Loucy (cell line): ENCODE measurements around the gene CIART.
A peak's percentile ranks its signal among the peaks of the same experiment; 100 is the strongest.

Experiments used
- H2AFZ ChIP-seq: fragments of 200-600 bp; sonication (generic); 2 replicates; pipeline ENCODE4 v1.6.0; 2016; ENCODE audit warnings: antibody characterized with exemption, mild to moderate bottlenecking, low read length, moderate library complexity
- H3F3A ChIP-seq: fragments of 200-600 bp; 2 replicates; pipeline ENCODE4 v1.6.0; 2016; ENCODE audit warnings: antibody characterized with exemption, low read depth, mild to moderate bottlenecking
- H3K27me3 ChIP-seq: fragments of 200-600 bp; sonication (generic); 2 replicates; pipeline ENCODE4 v1.6.1; 2014; ENCODE audit warnings: low read length, mild to moderate bottlenecking; ENCODE audit not compliant: insufficient read depth, poor library complexity, severe bottlenecking
- H3K36me3 ChIP-seq: fragments of 200-600 bp; sonication (generic); 2 replicates; pipeline ENCODE4 v1.6.1; 2016; ENCODE audit warnings: low read length; ENCODE audit not compliant: insufficient read depth
- H3K4me1 ChIP-seq: fragments of 200-600 bp; sonication (generic); 2 replicates; pipeline ENCODE4 v1.5.1; 2014; ENCODE audit warnings: low read length, mild to moderate bottlenecking; ENCODE audit not compliant: insufficient read depth, poor library complexity, severe bottlenecking
- H3K4me2 ChIP-seq: fragments of 200-600 bp; sonication (generic); 2 replicates; pipeline ENCODE4 v1.6.0; 2014; ENCODE audit warnings: antibody characterized with exemption, low read length, low read depth, mild to moderate bottlenecking; ENCODE audit not compliant: poor library complexity, severe bottlenecking
- H3K4me3 ChIP-seq: fragments of 200-600 bp; sonication (generic); 2 replicates; pipeline ENCODE4 v1.5.1; 2014; ENCODE audit warnings: low read length, mild to moderate bottlenecking, mixed read lengths; ENCODE audit not compliant: poor library complexity, severe bottlenecking
- H3K79me2 ChIP-seq: fragments of 200-600 bp; sonication (generic); 2 replicates; pipeline ENCODE4 v1.6.1; 2014; ENCODE audit warnings: low read length; ENCODE audit not compliant: insufficient read depth
- H3K9ac ChIP-seq: fragments of 200-600 bp; sonication (generic); 2 replicates; pipeline ENCODE4 v1.6.0; 2014; ENCODE audit warnings: mild to moderate bottlenecking, low read depth, low read length, moderate library complexity; ENCODE audit not compliant: poor library complexity, severe bottlenecking
- H3K9me2 ChIP-seq: fragments of 200-600 bp; sonication (generic); replicated peaks from 2 replicates; pipeline ENCODE4 v1.6.1; 2016; ENCODE audit warnings: low read depth, low read length, mixed read lengths
- H3K9me3 ChIP-seq: fragments of 200-600 bp; sonication (generic); 2 replicates; pipeline ENCODE4 v1.6.1; 2014; ENCODE audit warnings: mild to moderate bottlenecking, antibody characterized with exemption, low read length, low read depth; ENCODE audit not compliant: insufficient read depth
- H4K20me1 ChIP-seq: fragments of 200-600 bp; sonication (generic); 2 replicates; pipeline ENCODE4 v1.6.0; 2014; ENCODE audit warnings: antibody characterized with exemption, low read length, mild to moderate bottlenecking; ENCODE audit not compliant: insufficient read depth, poor library complexity, severe bottlenecking
- EZH2phosphoT487 ChIP-seq: fragments of 200-600 bp; IDR thresholded peaks from 2 replicates; pipeline ENCODE4 v1.6.1; 2018; ENCODE audit warnings: antibody characterized with exemption, mild to moderate bottlenecking, moderate library complexity, borderline replicate concordance
- TF ChIP-seq, protein P1 (sequence below): fragments of 200-600 bp; sonication (generic); conservative IDR thresholded peaks from 2 replicates; pipeline ENCODE4 v1.5.1; 2014; ENCODE audit warnings: mild to moderate bottlenecking, antibody characterized with exemption, low read length

Gene CIART

GRCh38 chr1:150268340-150268704, 14.0 kb upstream of the CIART start:
- Histone ChIP-seq H4K20me1 (peaks cover 11% of the 10 kb centered on the region), H3K9ac (peak overlapping the region; percentile 98), H2AFZ (peak overlapping the region; percentile 75), H3K4me1 (peaks cover 38% of the 10 kb centered on the region), H3K9me3 (no peaks in the 10 kb centered on the region), H3K4me3 (peak overlapping the region; percentile 98), H3K79me2 (peaks cover 33% of the 10 kb centered on the region), H3K9me2 (no peaks in the 10 kb centered on the region), H3K4me2 (peak overlapping the region; percentile 99), H3K36me3 (peaks cover 5% of the 10 kb centered on the region; the same call in 1 of the 2 replicates), H3K27me3 (peaks cover 4% of the 10 kb centered on the region), H3F3A (no peaks in the 10 kb centered on the region)
- no peak for TF ChIP-seq EZH2phosphoT487
- TF ChIP-seq, protein P1, sequence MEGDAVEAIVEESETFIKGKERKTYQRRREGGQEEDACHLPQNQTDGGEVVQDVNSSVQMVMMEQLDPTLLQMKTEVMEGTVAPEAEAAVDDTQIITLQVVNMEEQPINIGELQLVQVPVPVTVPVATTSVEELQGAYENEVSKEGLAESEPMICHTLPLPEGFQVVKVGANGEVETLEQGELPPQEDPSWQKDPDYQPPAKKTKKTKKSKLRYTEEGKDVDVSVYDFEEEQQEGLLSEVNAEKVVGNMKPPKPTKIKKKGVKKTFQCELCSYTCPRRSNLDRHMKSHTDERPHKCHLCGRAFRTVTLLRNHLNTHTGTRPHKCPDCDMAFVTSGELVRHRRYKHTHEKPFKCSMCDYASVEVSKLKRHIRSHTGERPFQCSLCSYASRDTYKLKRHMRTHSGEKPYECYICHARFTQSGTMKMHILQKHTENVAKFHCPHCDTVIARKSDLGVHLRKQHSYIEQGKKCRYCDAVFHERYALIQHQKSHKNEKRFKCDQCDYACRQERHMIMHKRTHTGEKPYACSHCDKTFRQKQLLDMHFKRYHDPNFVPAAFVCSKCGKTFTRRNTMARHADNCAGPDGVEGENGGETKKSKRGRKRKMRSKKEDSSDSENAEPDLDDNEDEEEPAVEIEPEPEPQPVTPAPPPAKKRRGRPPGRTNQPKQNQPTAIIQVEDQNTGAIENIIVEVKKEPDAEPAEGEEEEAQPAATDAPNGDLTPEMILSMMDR = no peak

GRCh38 chr1:150268705-150269403, 13.5 kb upstream of the CIART start, which contains the start of gene APH1A:
TSS of gene APH1A (minus strand) at chr1:150269016. CDS start at chr1:150268810, 206 bp downstream.
- peak within 1 kb of the TSS; percentile 98 for H3K9ac ChIP-seq
- H3K9me3 ChIP-seq = no peaks in the 10 kb centered on the region
- TF ChIP-seq, protein P1 = no peak
- no peak for TF ChIP-seq EZH2phosphoT487
- peaks cover 4% of the 10 kb centered on the region for H3K27me3 ChIP-seq
- H2AFZ ChIP-seq = peak within 1 kb of the TSS; percentile 75
- peaks cover 5% of the 10 kb centered on the region; the same call in 1 of the 2 replicates for H3K36me3 ChIP-seq
- H3F3A ChIP-seq = no peaks in the 10 kb centered on the region
- H4K20me1 ChIP-seq = peaks cover 11% of the 10 kb centered on the region
- peak within 1 kb of the TSS; percentile 99 for H3K4me2 ChIP-seq
- H3K9me2 ChIP-seq = no peaks in the 10 kb centered on the region
- peaks cover 33% of the 10 kb centered on the region for H3K79me2 ChIP-seq
- peaks cover 38% of the 10 kb centered on the region for H3K4me1 ChIP-seq
- peak within 1 kb of the TSS; percentile 98 for H3K4me3 ChIP-seq

DNA sequence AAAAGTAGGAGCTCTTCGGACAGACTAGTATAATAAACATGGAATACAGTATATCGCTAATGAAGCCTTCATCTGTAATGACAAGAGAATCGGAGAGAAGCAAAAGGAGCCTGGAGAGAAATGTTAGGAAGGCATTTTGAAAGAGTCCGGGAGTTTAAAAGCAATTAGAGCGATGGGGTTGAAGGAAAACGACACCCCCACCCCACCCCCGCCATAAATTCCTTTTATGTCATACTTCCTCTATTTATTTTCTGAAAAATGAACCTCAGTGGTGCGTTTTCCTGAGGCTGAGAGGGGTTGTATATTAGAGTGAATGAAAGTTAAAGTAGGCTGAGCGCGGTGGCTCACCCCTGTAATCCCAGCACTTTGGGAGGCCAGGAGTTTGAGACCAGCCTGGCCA, 12.9 kb upstream of the CIART start:
- peak overlapping the region; percentile 98 for H3K9ac ChIP-seq
- H3F3A ChIP-seq = no peaks in the 10 kb centered on the region
- H3K27me3 ChIP-seq = peaks cover 4% of the 10 kb centered on the region
- no peaks in the 10 kb centered on the region for H3K9me3 ChIP-seq
- peak overlapping the region; percentile 98 for H3K4me3 ChIP-seq
- H3K9me2 ChIP-seq = no peaks in the 10 kb centered on the region
- peaks cover 38% of the 10 kb centered on the region for H3K4me1 ChIP-seq
- H2AFZ ChIP-seq = peak overlapping the region; percentile 75
- H3K79me2 ChIP-seq = peaks cover 33% of the 10 kb centered on the region
- peak overlapping the region; percentile 99 for H3K4me2 ChIP-seq
- H4K20me1 ChIP-seq = peaks cover 11% of the 10 kb centered on the region
- no peak for TF ChIP-seq EZH2phosphoT487
- TF ChIP-seq, protein P1 = no peak
- peaks cover 5% of the 10 kb centered on the region; the same call in 1 of the 2 replicates for H3K36me3 ChIP-seq
